Calu3 (cell line): Measurements from ENCODE around the gene TSC1. TPM values are rescaled to one million over a fixed set of nuclear protein-coding genes. Genes with fewer than 3 reads are reported as not detected.

ENCODE experiments used
- BruUV-seq: library from RNA; stranded (reverse); fragments of 400-500 nt; replicated peaks from 2 replicates; lab custom pipeline; 2021; lab: Mats Ljungman, UMichigan
- CTCF ChIA-PET: fragments of 300-600 bp; sonication (Branson Sonifier 250); formaldehyde crosslinking; loops from one replicate; lab custom pipeline; 2022; ENCODE audit warnings: antibody characterized with exemption; lab: Charles Lee
- DNase-seq: peaks from one replicate; pipeline ENCODE4 v3.0.0; 2022
- H3K27ac Mint-ChIP-seq: one replicate; pipeline ENCODE4 v1.8.0; 2022; ENCODE audit warnings: mixed read lengths; ENCODE audit not compliant: unreplicated experiment
- H3K27me3 Mint-ChIP-seq: one replicate; pipeline ENCODE4 v1.8.0; 2022; ENCODE audit warnings: mixed read lengths; ENCODE audit not compliant: unreplicated experiment
- H3K36me3 Mint-ChIP-seq: one replicate; pipeline ENCODE4 v1.8.0; 2022; ENCODE audit warnings: mild to moderate bottlenecking, moderate library complexity, mixed read lengths; ENCODE audit not compliant: insufficient read depth, unreplicated experiment
- H3K4me1 Mint-ChIP-seq: one replicate; pipeline ENCODE4 v1.8.0; 2022; ENCODE audit warnings: mild to moderate bottlenecking, low read depth, mixed read lengths; ENCODE audit not compliant: unreplicated experiment
- H3K4me3 Mint-ChIP-seq: one replicate; pipeline ENCODE4 v1.8.0; 2022; ENCODE audit warnings: mild to moderate bottlenecking, low read depth, moderate library complexity, mixed read lengths; ENCODE audit not compliant: unreplicated experiment
- H3K9me3 Mint-ChIP-seq: one replicate; pipeline ENCODE4 v1.8.0; 2022; ENCODE audit warnings: low read depth, mixed read lengths; ENCODE audit not compliant: unreplicated experiment
- CTCF ChIP-seq: fragments of 200-600 bp; IDR thresholded peaks from one replicate; pipeline ENCODE4 v1.8.0; 2022; ENCODE audit warnings: antibody characterized with exemption; ENCODE audit not compliant: unreplicated experiment
- intact Hi-C: fragments of 100-400 bp; cut with micrococcal nuclease; formaldehyde crosslinking; loops from one replicate; pipeline ENCODE4 v1.10.0; 2022; ENCODE audit not compliant: unreplicated experiment
- total RNA-seq: library from RNA; stranded (reverse); gene quantifications from 2 replicates; pipeline ENCODE4 v1.2.3, GENCODE V29; 2022

Gene TSC1
- total RNA-seq, 1 experiment from 2014 or later: 31.7 TPM

- no peak overlapping the region for H3K27ac Mint-ChIP-seq
- no peaks in the 10 kb centered on the region for H3K9me3 Mint-ChIP-seq
- CTCF ChIA-PET: interaction anchor here (0.6 to 1.0 kb wide), 2 partner anchors 54 to 96 kb away, joined by 3 read pairs; no protein-coding TSS in a partner anchor
- no peaks in the 10 kb centered on the region for H3K27me3 Mint-ChIP-seq
- intact Hi-C loops: loop anchor here (2.0 kb wide), 1 partner anchor 71 kb away; no protein-coding TSS in a partner anchor
- H3K4me3 Mint-ChIP-seq: no peak overlapping the region
- BruUV-seq: no TSS peak
- peak; percentile 27 for TF ChIP-seq CTCF
- no peaks in the 10 kb centered on the region for H3K4me1 Mint-ChIP-seq
- DNase-seq: peak; percentile 63
- H3K36me3 Mint-ChIP-seq: peaks cover 18% of the 10 kb centered on the region
Observed at GRCh38 chr9:132901858-132902831, 42.3 kb downstream of the TSC1 start.

DNA sequence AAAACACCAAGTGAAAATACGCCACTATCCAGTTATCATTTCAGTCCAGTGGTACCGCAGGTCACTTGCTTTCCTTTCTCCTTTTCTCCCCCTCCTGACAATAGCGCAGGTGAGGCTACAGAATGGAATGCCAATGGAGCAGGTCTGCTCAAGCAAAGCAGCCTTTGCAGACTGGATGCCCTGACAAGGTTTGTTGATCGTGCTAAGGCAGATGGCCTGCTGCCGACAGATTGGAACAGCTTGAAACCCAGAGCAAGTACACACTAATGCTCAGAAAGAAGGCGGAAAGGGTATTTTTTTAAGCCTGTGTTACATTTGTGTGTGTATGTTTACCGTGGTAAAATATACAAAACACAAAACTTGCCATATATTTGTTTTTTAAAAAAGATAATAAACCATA is 46.4 kb downstream of the TSC1 start:
- intact Hi-C loops: no loop called here
- no TSS peak for BruUV-seq
- peaks cover 5% of the 10 kb centered on the region for H3K4me1 Mint-ChIP-seq
- no peak for TF ChIP-seq CTCF
- no peak overlapping the region for H3K27ac Mint-ChIP-seq
- H3K9me3 Mint-ChIP-seq: no peaks in the 10 kb centered on the region
- no peaks in the 10 kb centered on the region for H3K27me3 Mint-ChIP-seq
- CTCF ChIA-PET: no interaction called here
- H3K36me3 Mint-ChIP-seq: peaks cover 14% of the 10 kb centered on the region
- DNase-seq: no peak
- H3K4me3 Mint-ChIP-seq: no peak overlapping the region

GRCh38 chr9:132896906-132897305 is 47.5 kb downstream of the TSC1 start:
- no peak for TF ChIP-seq CTCF
- no peaks in the 10 kb centered on the region for H3K9me3 Mint-ChIP-seq
- peaks cover 23% of the 10 kb centered on the region for H3K36me3 Mint-ChIP-seq
- intact Hi-C loops: no loop called here
- no peak overlapping the region for H3K27ac Mint-ChIP-seq
- no peaks in the 10 kb centered on the region for H3K27me3 Mint-ChIP-seq
- TSS peak; percentile 29 for BruUV-seq
- no peak overlapping the region for H3K4me3 Mint-ChIP-seq
- peaks cover 5% of the 10 kb centered on the region for H3K4me1 Mint-ChIP-seq
- CTCF ChIA-PET: interaction anchor here (0.6 kb wide), 1 partner anchor 54 kb away, joined by 6 read pairs; no protein-coding TSS in a partner anchor
- no peak for DNase-seq

GRCh38 chr9:132896264-132896663 is 48.2 kb downstream of the TSC1 start:
- no peaks in the 10 kb centered on the region for H3K9me3 Mint-ChIP-seq
- no peak for DNase-seq
- no peaks in the 10 kb centered on the region for H3K27me3 Mint-ChIP-seq
- intact Hi-C loops: no loop called here
- H3K4me3 Mint-ChIP-seq: no peak overlapping the region
- peaks cover 5% of the 10 kb centered on the region for H3K4me1 Mint-ChIP-seq
- CTCF ChIA-PET: no interaction called here
- TF ChIP-seq CTCF: no peak
- peaks cover 23% of the 10 kb centered on the region for H3K36me3 Mint-ChIP-seq
- no peak overlapping the region for H3K27ac Mint-ChIP-seq
- no TSS peak for BruUV-seq
